Measurements from ENCODE around the gene HHATL.

HHATL gene

GRCh38 chr3:42696356-42697288 is 6.0 kb downstream of the HHATL start:
- no peak for DNase-seq

GRCh38 chr3:42694366-42694765 is 8.2 kb downstream of the HHATL start:
- DNase-seq = no peak

- no peak for DNase-seq
Observed at GRCh38 chr3:42693530-42693930, 9.1 kb downstream of the HHATL start.

GRCh38 chr3:42692667-42693529 is 9.7 kb downstream of the HHATL start:
- no peak for DNase-seq

- no peak for DNase-seq
Observed at GRCh38 chr3:42691816-42692666, 10.6 kb downstream of the HHATL start.

- no peak for DNase-seq
Observed at GRCh38 chr3:42690766-42691680, 11.6 kb downstream of the HHATL start.

- no peak for DNase-seq
Observed at GRCh38 chr3:42690191-42690590, 12.4 kb downstream of the HHATL start.

- DNase-seq = no peak
Observed at GRCh38 chr3:42689421-42690014, 13.1 kb downstream of the HHATL start.

- DNase-seq = no peak
Observed at GRCh38 chr3:42688487-42689420, 13.8 kb downstream of the HHATL start.

GRCh38 chr3:42688016-42688415 is 14.6 kb downstream of the HHATL start:
- no peak for DNase-seq

- no peak for DNase-seq
Observed at GRCh38 chr3:42686832-42687650, 15.6 kb downstream of the HHATL start.

- DNase-seq = no peak
Observed at GRCh38 chr3:42685891-42686820, 16.4 kb downstream of the HHATL start.

GRCh38 chr3:42685363-42685881 is 17.2 kb downstream of the HHATL start, which contains the start of gene KLHL40:
Gene KLHL40 (plus strand): TSS chr3:42685537. CDS start chr3:42685619, 82 bp downstream.
- no peak for DNase-seq

GRCh38 chr3:42684632-42685362 is 17.8 kb downstream of the HHATL start:
- no peak for DNase-seq

- DNase-seq = no peak
Observed at GRCh38 chr3:42683875-42684598, 18.6 kb downstream of the HHATL start.
